GM12801 (cell line): ENCODE results near the gene ZNF775.

Source experiments
- CTCF ChIP-seq: IDR thresholded peaks from one replicate; pipeline ENCODE4 v1.5.1; 2011; ENCODE audit warnings: control low read depth; ENCODE audit not compliant: insufficient read length; ENCODE audit errors: extremely low read depth

ZNF775 gene

GRCh38 chr7:150405584-150406311, 26.6 kb downstream of the ZNF775 start:
- TF ChIP-seq CTCF: no peak

- no peak for TF ChIP-seq CTCF
Measured at GRCh38 chr7:150406312-150406566, 27.1 kb downstream of the ZNF775 start.

- no peak for TF ChIP-seq CTCF
Measured at GRCh38 chr7:150406567-150407421, 27.7 kb downstream of the ZNF775 start.

- no peak for TF ChIP-seq CTCF
Measured at GRCh38 chr7:150407588-150408392, 28.7 kb downstream of the ZNF775 start.

GRCh38 chr7:150408393-150409299, 29.5 kb downstream of the ZNF775 start:
- no peak for TF ChIP-seq CTCF

- no peak for TF ChIP-seq CTCF
Measured at GRCh38 chr7:150409300-150410030, 30.3 kb downstream of the ZNF775 start.
